ENCODE results near the gene MED13.

MED13 gene

DNA sequence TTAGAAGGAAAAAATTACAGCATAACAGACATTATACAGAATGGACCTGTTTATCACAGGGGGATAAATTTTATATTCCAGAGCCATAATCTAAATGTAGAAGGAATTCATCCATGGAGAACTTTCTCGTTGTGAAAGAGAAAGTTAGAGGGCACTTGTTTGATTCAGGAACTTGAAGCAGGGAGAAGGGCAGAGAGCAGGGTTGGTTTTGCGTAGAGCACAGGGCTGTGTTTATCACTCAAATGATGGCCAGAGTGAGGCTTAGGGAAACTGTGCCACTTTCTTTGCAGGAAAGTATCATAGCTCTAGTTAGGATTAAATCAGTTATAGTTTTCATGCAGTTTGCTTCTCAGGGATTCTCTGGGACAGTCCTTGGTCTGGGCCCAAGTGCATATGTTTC is 29.1 kb upstream of the MED13 start:
- TF ChIP-seq POLR2A (IDR thresholded peaks at IDR 0.05; ENCODE audit: low read depth, low read length), result no peak
- no peak for DNase-seq (ENCODE audit: insufficient read length, low spot score)
- FAIRE-seq, result no peak

DNA sequence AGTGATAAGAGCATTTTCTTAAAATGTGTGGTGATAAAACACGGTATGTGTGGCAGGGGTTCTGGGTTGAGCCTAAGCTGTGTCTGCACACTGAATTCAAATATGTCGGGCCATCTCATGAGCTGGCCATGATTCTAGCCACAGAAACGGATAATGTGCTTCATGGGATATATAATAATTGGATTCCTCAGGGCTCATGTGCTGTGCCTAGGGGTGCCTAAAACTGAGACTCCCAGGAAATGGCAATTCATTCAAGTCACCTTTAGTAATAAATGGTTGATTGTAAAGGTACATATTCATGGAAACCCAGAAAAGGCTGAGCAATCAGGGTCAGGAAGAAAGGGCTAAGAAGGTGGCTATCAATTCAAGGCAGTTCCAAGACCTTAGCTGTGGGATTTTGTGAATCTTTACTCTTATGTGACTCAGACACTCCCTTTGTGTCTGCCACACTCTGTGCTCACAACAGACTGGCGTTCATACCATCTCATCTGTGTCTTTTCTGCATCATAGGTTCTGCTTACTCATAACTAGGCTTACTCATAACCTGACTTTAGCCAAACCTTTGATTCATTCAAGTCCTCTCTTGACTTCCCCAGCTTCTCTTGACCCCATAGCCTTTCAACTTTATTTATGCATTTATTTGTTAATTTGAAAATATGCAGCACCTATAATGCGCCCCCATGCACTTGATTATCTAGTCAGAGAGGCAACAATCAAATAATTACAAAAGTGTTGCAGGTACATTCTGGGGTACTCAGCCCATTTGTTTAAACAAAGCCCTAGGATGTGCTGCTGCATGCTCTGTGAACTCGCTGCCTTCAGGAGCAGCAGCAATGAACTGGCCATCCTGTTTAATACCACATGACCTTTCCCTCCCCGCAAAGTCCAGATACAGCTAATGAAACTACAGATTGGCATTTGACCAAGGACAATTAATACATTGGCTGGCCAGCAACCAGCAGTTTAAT is 28.4 kb upstream of the MED13 start:
- peak; percentile 97 for FAIRE-seq
- DNase-seq (ENCODE audit: insufficient read length, low spot score), result peak; percentile 86
- TF ChIP-seq POLR2A (IDR thresholded peaks at IDR 0.05; ENCODE audit: low read depth, low read length), result no peak

DNA sequence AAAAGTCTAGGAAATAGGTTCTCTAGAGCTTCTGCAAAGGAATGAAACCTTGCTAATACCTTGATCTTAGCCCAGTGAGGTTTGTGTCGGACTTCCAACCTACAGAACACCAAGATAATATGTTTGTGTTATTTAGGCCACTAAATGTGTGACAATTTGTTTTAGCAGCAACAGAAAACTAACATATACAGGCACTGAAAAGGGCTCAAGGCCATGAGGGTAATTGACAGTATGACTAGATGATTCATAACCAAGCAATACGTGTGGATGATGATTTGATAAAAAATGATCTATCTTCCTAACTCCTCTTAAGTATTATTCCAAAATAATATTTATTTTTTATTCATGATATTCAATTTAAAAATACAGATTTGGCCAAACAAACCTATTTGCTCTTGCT is 27.7 kb upstream of the MED13 start:
- TF ChIP-seq POLR2A (IDR thresholded peaks at IDR 0.05; ENCODE audit: low read depth, low read length), result no peak
- FAIRE-seq (no peak), DNase-seq (ENCODE audit: insufficient read length, low spot score) (no peak)

DNA sequence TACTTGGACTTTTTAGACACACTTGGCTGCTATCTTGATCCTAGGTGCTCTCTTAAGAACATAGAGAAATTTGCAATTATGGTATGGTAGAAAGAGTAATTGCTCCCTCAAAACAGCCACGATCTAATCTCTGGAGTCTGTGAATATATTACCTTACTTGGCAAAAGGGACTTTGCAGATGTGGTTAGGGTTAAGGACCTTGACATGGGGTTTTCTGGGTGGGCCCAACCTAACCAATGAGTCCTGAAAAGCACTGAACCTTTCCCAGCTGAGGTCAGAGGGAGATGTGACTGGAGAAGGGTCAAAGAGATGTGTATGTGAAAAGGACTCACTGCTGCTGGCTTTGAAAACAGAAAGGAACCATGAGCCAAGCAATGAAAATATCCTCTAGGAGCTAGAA is 26.7 kb upstream of the MED13 start:
- FAIRE-seq (no peak), DNase-seq (ENCODE audit: insufficient read length, low spot score) (no peak)
- no peak for TF ChIP-seq POLR2A (IDR thresholded peaks at IDR 0.05; ENCODE audit: low read depth, low read length)

DNA sequence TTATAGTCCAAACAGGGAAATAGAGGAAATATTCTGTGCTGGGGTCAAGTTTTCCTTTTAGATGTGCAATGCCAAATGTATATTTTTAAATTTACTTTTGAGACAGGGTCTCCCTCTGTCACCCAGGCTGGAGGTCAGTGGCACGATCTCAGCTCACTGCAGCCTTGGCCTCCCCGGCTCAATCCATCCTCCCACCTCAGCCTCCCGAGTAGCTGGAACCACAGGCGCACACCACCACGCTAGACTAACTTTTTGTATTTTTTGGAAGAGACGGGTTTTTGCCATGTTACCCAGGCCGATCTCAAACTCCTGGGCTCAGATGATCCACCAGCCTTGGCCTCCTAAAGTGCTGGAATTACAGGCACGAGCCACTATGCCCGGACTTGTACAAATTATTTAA is 25.8 kb upstream of the MED13 start:
- TF ChIP-seq POLR2A (IDR thresholded peaks at IDR 0.05; ENCODE audit: low read depth, low read length), result no peak
- no peak for FAIRE-seq
- no peak for DNase-seq (ENCODE audit: insufficient read length, low spot score)

DNA sequence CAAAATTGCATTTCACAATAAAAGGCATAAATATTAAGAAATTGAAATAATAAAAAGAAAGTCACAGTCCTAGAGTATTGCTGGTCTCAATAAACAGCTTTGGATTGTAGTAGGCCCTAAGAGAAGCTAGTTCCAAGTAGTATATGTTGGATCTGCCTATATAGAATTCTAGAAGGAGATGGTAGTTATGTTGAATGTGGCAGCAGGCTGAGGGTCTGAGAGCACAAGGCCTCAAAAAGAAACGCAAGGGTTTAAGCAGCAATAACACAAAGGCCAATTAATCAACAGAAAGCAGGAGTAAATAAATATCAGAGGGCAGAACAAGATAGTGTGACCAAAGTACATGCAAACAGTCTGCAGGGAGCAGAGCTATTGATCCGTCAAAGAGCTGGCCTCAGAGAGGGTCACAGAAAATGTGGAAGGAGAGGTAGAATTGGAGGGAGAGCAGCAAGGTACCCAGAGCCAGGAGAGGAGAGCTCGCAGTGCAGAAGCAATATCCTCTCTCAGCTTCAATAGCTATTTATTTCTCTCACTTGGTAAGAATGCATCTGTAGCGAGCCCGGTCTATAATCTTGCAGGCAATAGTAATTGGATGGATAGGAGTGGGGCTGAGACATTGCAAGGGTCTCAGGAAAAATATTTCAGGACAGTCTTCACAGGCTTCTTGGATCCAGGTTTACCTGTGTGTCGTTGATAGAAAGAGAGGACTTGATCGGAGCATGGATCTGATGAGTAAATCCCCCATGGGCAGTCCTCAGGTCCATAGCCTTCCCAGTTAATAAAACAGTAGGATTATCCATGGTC is 25.1 kb upstream of the MED13 start:
- FAIRE-seq, result no peak
- no peak for TF ChIP-seq POLR2A (IDR thresholded peaks at IDR 0.05; ENCODE audit: low read depth, low read length)
- no peak for DNase-seq (ENCODE audit: insufficient read length, low spot score)

DNA sequence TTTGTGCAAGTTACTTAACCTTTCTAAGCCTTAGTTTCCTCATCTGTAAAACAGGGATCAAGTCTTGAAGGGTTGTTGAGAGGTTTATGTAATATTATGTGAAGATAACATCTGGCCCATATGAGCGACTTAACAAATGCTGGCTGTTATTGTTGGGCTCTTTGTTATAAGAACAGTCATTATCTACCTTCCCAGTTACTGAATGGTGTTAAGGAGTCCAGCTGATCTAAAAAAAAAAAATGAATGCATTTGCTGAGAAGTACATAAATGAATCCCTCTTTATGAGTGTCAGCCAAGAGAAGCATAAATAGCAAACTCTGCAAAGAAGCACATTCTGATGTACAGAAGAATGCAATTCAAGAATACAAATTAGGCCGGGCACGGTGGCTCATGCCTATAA is 24.3 kb upstream of the MED13 start:
- no peak for DNase-seq (ENCODE audit: insufficient read length, low spot score)
- TF ChIP-seq POLR2A (IDR thresholded peaks at IDR 0.05; ENCODE audit: low read depth, low read length), result no peak
- no peak for FAIRE-seq

DNA sequence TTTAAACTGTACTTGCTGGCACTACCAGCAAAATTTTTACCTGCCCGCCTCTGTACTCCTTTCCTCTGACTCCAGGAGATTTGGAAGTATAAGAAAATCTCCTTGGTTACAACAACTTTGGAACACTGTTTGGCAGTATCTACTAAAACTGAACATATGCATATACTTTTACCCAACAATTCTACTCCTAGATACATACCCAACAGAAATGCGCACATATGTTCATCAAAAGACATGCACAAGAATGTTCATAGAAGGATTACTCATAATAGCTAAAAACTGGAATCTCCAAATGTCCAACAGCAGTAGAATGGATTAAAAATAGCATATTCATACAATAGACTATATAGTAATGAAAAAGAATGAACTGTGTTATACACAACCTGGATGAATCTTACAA is 21.7 kb upstream of the MED13 start:
- no peak for TF ChIP-seq POLR2A (IDR thresholded peaks at IDR 0.05; ENCODE audit: low read depth, low read length)

DNA sequence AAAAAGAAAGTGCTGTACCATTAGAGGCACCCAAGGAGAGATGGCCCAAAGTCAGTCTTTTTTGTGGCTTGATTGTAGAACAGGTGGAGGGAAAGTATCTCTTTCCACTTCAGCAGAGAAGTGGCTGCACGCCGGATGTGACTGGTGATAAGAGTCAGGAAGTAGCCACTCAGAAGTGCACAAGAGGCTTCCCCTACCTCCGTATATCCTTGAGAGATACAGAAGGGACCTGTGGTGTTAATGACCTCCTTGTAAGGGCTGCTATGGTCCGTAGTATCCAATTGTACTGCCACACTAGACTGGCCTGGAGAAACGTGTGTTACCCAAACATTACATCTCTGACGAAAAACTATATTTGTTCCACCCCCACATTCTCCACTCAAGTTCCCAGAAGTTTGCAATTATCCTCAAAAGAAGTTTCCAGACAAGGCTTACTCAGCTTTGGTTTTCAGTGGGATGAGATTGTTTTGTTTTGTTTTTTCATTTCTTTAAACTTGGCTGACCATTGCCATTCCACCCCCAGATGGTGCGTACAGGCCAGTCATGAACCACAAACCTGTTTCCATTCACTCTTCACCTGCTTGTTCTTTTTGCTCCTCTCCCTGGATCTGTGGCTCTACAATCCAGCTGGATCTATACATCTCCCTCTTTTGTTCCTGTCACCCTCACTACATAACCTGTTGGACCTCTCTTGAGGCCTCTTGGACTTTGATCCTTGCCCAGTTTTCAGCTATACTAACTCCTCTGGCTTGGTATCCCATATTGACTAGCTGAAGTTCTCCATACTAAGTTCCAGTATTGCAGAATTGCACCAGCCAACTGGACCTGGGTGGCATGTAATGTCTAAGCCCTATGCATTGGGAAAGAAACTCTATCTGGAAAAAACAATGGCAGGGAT is 20.7 kb upstream of the MED13 start:
- DNase-seq (ENCODE audit: insufficient read length, low spot score) (no peak), FAIRE-seq (no peak)
- no peak for TF ChIP-seq POLR2A (IDR thresholded peaks at IDR 0.05; ENCODE audit: low read depth, low read length)

More for the DNA sequence above, 21.7 kb upstream of the MED13 start:
- DNase-seq (ENCODE audit: insufficient read length, low spot score) (no peak), FAIRE-seq (no peak)

DNA sequence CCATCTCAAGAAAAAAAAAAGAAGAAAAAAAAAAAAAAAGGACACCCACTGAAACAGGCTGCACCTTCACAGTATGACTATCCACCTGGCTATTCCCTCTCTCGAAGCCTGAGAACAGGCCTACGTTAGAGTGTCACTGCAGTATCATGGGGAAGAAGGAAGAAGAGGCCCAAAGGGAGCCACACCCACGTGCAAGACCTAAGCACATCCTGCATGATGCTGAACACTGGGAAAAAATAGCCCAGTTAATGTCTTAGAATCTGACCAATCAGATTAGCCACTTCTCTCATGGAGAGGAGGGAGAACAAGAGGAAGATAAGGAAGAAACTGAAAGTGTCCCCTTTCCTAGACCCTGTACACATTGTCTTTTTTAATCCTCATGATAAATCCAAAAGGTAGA is 19.5 kb upstream of the MED13 start:
- TF ChIP-seq POLR2A (IDR thresholded peaks at IDR 0.05; ENCODE audit: low read depth, low read length), result no peak
- FAIRE-seq, result no peak
- DNase-seq (ENCODE audit: insufficient read length, low spot score), result no peak

DNA sequence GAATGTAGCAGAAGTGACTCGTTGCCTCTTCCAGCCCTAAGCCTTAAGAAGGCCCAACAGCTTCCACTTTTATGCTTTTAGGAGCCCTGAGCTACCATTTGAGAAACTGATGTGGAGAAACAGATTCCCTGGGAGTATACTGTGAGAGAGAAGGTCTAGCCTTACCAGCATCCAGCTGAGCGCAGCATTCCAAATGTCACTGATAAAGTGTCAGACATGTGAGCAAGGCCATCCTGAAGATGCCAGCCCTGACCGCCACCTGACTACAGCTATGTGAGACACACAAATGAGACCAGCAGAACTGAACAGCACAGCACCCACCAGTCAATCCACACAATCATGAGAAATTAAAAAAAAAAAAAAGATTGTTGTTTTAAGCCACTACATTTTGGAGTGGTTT is 18.6 kb upstream of the MED13 start:
- no peak for DNase-seq (ENCODE audit: insufficient read length, low spot score)
- FAIRE-seq, result no peak
- TF ChIP-seq POLR2A (IDR thresholded peaks at IDR 0.05; ENCODE audit: low read depth, low read length), result no peak

DNA sequence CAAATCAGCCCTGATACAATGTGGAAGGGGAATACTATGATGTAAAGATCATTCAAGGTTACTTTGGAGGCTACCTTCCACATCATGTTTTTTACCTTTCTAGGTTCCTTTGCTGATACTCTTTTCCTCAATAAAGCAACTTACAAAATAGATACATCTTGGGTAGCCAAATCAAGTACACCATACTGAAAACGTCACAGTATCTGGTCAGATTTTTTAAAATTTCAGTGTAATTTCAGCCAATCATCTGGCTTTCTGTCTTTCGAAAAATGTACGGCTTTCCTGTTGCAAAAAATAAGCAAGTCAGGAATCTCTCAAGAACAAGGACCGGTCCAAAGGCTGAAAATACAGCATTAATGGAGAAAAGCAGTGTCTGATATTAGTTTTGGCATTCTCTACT is 15.6 kb upstream of the MED13 start:
- DNase-seq (ENCODE audit: insufficient read length, low spot score) (no peak), FAIRE-seq (no peak)
- TF ChIP-seq POLR2A (IDR thresholded peaks at IDR 0.05; ENCODE audit: low read depth, low read length), result no peak

DNA sequence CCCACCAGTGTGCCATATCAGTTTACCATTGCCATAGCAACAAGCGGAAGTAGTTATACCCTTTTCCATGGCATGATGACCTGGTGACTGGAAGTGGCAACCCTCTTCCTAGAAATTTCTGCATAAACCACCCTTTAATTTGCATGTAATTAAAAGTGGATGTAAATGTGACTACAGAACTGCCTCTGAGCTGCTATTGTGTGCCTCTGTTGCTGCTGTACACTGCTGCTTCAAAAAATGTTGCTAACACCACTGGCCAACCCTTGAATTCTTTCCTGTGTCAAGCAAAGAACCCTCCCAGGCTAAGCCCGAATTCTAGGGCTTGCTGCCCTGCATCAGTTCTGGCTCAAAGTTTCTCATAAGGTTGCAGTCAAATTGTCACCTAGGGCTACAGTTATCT is 12.9 kb upstream of the MED13 start:
- no peak for TF ChIP-seq POLR2A (IDR thresholded peaks at IDR 0.05; ENCODE audit: low read depth, low read length)
- FAIRE-seq (no peak), DNase-seq (ENCODE audit: insufficient read length, low spot score) (no peak)
